Measurements from ENCODE around the gene VSIG8. TPM values are rescaled to one million over a fixed set of nuclear protein-coding genes. Genes with fewer than 3 reads are reported as not detected.

Gene VSIG8
- total RNA-seq, 1 experiment from 2014 or later: not detected

DNA sequence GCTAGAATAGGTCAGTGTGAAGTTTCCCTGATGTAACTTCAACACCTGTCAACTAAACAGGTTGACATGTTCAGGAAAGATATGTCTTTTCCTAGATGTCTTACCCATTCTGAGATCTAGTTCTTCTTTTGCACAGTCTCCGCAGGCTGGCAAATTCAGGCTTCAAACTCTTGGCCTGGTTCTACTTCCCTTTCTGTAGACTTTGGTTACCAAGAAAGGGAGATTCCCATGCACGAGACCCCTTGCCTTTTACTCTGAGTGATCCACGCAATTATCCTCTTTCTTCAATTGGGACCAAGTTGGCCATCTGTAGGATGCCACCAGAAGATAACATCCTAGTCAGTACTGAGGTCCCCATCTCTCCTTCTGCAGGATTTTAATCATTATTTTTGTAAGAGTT, 35.5 kb upstream of the VSIG8 start:
- no TSS peak for BruUV-seq (replicated peaks)
- Histone ChIP-seq H3K27me3 (ENCODE audit: insufficient read depth, low read length) (no peaks in the 10 kb centered on the region; the same call in 1 of the 2 replicates), H3K79me2 (ENCODE audit: insufficient read depth, low read length) (no peaks in the 10 kb centered on the region), H3K9me3 (ENCODE audit: control insufficient read depth in 1 of 2, insufficient read depth in 1 of 2, low read depth in 1 of 2, low read length in 2 of 2) (no peaks in the 10 kb centered on the region), H4K20me1 (ENCODE audit: insufficient read depth) (no peaks in the 10 kb centered on the region), H3K4me2 (ENCODE audit: low read length) (no peak overlapping the region), H3K9ac (ENCODE audit: low read length) (no peak overlapping the region), H3K36me3 (ENCODE audit: control insufficient read depth in 1 of 2, insufficient read depth in 2 of 2, low read length in 2 of 2) (no peaks in the 10 kb centered on the region), H3K9me2 (ENCODE audit: insufficient read depth) (no peaks in the 10 kb centered on the region), H3K27ac (ENCODE audit: low read depth, low read length) (no peak overlapping the region), H3K4me1 (ENCODE audit: control insufficient read depth in 1 of 2, insufficient read depth in 2 of 2, low read length in 2 of 2) (peaks cover 19% of the 10 kb centered on the region in 2 experiments), H3K4me3 (replicated peaks in 1 of 2; ENCODE audit: low read depth in 1 of 2, low read length in 2 of 2) (no peak overlapping the region), H2AFZ (ENCODE audit: low read depth, low read length, poor library complexity, severe bottlenecking) (no peak overlapping the region)
- intact Hi-C loops (cut with micrococcal nuclease): loop anchor here (10.0 kb wide), 2 partner anchors 473 to 763 kb away; no protein-coding TSS in a partner anchor
- ChIA-PET RAD21 (ENCODE audit: low non-redundant PET in 1 of 2, low total read pairs in 2 of 2, uncharacterized antibody in 2 of 2, unreplicated experiment in 2 of 2) (no interaction called here), CTCF (no interaction called here), POLR2A (no interaction called here)
- no peak for DNase-seq (ENCODE audit: low read depth, low spot score)
- TF ChIP-seq CBX3 (IDR thresholded peaks at IDR 0.05; ENCODE audit: low read depth) (no peak), EZH2 (IDR thresholded peaks at IDR 0.05) (no peak), RAD21 (IDR thresholded peaks at IDR 0.05; ENCODE audit: low read depth) (no peak), YY1 (IDR thresholded peaks at IDR 0.05; ENCODE audit: extremely low read depth, insufficient replicate concordance, low read depth, low read length) (no peak), POLR2AphosphoS5 (IDR thresholded peaks at IDR 0.05; ENCODE audit: low read depth, low read length) (no peak), EGR1 (IDR thresholded peaks at IDR 0.05; ENCODE audit: low read depth) (no peak), SRF (IDR thresholded peaks at IDR 0.05; ENCODE audit: low read depth) (no peak), REST (IDR thresholded peaks at IDR 0.05; ENCODE audit: low read depth) (no peak), SIN3A (IDR thresholded peaks at IDR 0.05; ENCODE audit: low read depth) (no peak), CEBPB (IDR thresholded peaks at IDR 0.05; ENCODE audit: low read depth) (no peak), ZFX (IDR thresholded peaks at IDR 0.05) (no peak), POLR2A (IDR thresholded peaks at IDR 0.05; ENCODE audit: borderline replicate concordance, extremely low read depth, insufficient read depth, insufficient read length) (no peak), CTCF (IDR thresholded peaks at IDR 0.05 in 2 of 3, conservative IDR thresholded peaks at IDR 0.05 in 1 of 3; ENCODE audit: borderline replicate concordance in 1 of 3, insufficient read depth in 1 of 3, low read depth in 2 of 3, low read length in 2 of 3) (no peak), ELF1 (IDR thresholded peaks at IDR 0.05; ENCODE audit: borderline replicate concordance, low read depth) (no peak), JUND (IDR thresholded peaks at IDR 0.05) (no peak), ZNF274 (IDR thresholded peaks at IDR 0.05; ENCODE audit: low read depth, low read length) (no peak), FOSL1 (IDR thresholded peaks at IDR 0.05; ENCODE audit: low read depth) (no peak)
- ATAC-seq: no peak
